ENCODE measurements around the gene PCNX2.

The PCNX2 gene

GRCh38 chr1:232966663-232967062, 328.9 kb downstream of the PCNX2 start:
- no peak for DNase-seq (ENCODE audit: low read depth in 1 of 2, low spot score in 1 of 2)

- no peak for DNase-seq (ENCODE audit: low read depth in 1 of 2, low spot score in 1 of 2)
These were observed 329.7 kb downstream of the PCNX2 start for GRCh38 chr1:232965912-232966217.

- DNase-seq (ENCODE audit: low read depth in 1 of 2, low spot score in 1 of 2), result no peak
These were observed 330.2 kb downstream of the PCNX2 start for GRCh38 chr1:232965124-232965911.

- no peak for DNase-seq (ENCODE audit: low read depth in 1 of 2, low spot score in 1 of 2)
These were observed 330.9 kb downstream of the PCNX2 start for GRCh38 chr1:232964601-232965000.

GRCh38 chr1:232962761-232963745, 332.5 kb downstream of the PCNX2 start:
- no peak for DNase-seq (ENCODE audit: low read depth in 1 of 2, low spot score in 1 of 2)

GRCh38 chr1:232958067-232958466, 337.5 kb downstream of the PCNX2 start:
- no peak for DNase-seq (ENCODE audit: low read depth in 1 of 2, low spot score in 1 of 2)

- no peak for DNase-seq (ENCODE audit: low read depth in 1 of 2, low spot score in 1 of 2)
These were observed 339.4 kb downstream of the PCNX2 start for GRCh38 chr1:232956081-232956480.

GRCh38 chr1:232954594-232955365, 340.7 kb downstream of the PCNX2 start:
- DNase-seq (ENCODE audit: low read depth in 1 of 2, low spot score in 1 of 2), result no peak

- DNase-seq (ENCODE audit: low read depth in 1 of 2, low spot score in 1 of 2), result no peak
These were observed 342.7 kb downstream of the PCNX2 start for GRCh38 chr1:232952514-232953499.

- DNase-seq (ENCODE audit: low read depth in 1 of 2, low spot score in 1 of 2), result no peak
These were observed 343.9 kb downstream of the PCNX2 start for GRCh38 chr1:232951605-232952004.

- no peak for DNase-seq (ENCODE audit: low read depth in 1 of 2, low spot score in 1 of 2)
These were observed 344.3 kb downstream of the PCNX2 start for GRCh38 chr1:232951180-232951579.

- DNase-seq (ENCODE audit: low read depth in 1 of 2, low spot score in 1 of 2), result peak; percentile 94 to 96
These were observed 345.0 kb downstream of the PCNX2 start, which contains the start of gene NTPCR for GRCh38 chr1:232950197-232951176. TSS of gene NTPCR (plus strand) at chr1:232950611. CDS start at chr1:232950711, 100 bp downstream.

- no peak for DNase-seq (ENCODE audit: low read depth in 1 of 2, low spot score in 1 of 2)
These were observed 345.8 kb downstream of the PCNX2 start for GRCh38 chr1:232949636-232950196.

- DNase-seq (ENCODE audit: low read depth in 1 of 2, low spot score in 1 of 2), result no peak
These were observed 351.2 kb downstream of the PCNX2 start for GRCh38 chr1:232944347-232944746.

GRCh38 chr1:232943679-232944252, 351.8 kb downstream of the PCNX2 start:
- no peak for DNase-seq (ENCODE audit: low read depth in 1 of 2, low spot score in 1 of 2)

- no peak for DNase-seq (ENCODE audit: low read depth in 1 of 2, low spot score in 1 of 2)
These were observed 352.9 kb downstream of the PCNX2 start for GRCh38 chr1:232942413-232943294.

GRCh38 chr1:232940262-232940661, 355.3 kb downstream of the PCNX2 start:
- no peak for DNase-seq (ENCODE audit: low read depth in 1 of 2, low spot score in 1 of 2)
